GM18909 (cell line): ENCODE results near the gene PCK2.

ENCODE experiments used
- ATAC-seq: cut with Tn5 transposase; IDR thresholded peaks from one replicate; pipeline ENCODE4 v1.9.1; 2021; ENCODE audit warnings: mild to moderate bottlenecking; ENCODE audit not compliant: unreplicated experiment, poor library complexity

PCK2 gene

GRCh38 chr14:24074625-24075484, 19.3 kb upstream of the PCK2 start:
- no peak for ATAC-seq

DNA sequence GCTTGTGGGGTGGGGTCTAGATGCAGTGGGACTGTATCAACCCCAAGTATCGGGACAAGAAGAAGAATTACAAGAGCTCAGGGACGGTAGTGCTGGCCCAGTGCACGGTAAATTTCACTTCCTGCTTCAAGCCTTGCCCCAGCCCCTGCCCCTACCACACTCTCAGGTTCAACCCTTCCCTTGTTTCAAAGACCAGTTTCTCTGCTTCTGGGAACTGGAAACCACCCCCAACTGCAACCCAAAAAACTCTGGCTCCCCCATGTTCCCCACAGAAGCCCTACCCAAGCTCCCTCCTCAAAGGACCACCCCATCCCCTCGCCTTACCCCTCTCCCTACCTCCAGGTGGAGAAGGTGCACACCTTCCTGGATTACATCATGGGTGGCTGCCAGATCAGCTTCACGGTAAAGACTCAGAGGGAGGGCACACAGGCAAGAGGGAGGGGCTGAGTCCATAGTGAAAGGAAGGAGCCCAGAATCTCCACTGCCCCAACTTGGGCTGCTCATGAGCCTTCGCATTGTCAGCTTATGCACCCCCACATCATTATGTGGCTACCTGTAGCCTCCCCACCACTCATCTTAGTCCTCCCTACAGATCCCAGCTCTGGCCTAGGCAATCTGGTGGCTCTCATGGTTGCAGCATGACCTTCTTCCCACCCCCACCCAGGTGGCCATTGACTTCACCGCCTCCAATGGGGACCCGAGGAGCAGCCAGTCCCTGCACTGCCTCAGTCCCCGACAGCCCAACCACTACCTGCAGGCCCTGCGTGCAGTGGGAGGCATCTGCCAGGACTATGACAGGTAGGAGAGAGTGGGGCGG, 18.4 kb upstream of the PCK2 start:
- ATAC-seq: no peak

GRCh38 chr14:24076302-24076601, 17.9 kb upstream of the PCK2 start:
- ATAC-seq: no peak

DNA sequence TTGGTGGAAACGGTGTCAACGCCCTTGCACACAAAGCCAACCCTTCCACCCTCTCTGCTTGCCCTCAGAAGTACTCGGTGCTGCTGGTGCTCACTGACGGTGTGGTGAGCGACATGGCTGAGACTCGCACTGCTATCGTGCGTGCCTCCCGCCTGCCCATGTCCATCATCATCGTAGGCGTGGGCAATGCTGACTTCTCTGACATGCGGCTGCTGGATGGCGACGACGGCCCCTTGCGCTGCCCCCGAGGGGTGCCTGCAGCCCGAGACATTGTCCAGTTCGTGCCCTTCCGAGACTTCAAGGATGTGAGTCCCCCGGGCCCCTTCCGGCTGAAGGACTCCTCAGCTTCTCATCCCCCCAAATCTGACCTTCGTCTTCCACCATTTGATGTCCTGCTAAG, 17.0 kb upstream of the PCK2 start:
- ATAC-seq: no peak

- no peak for ATAC-seq
Observed at GRCh38 chr14:24078146-24078545, 16.0 kb upstream of the PCK2 start.

GRCh38 chr14:24079491-24080141, 14.5 kb upstream of the PCK2 start:
- ATAC-seq: no peak

DNA sequence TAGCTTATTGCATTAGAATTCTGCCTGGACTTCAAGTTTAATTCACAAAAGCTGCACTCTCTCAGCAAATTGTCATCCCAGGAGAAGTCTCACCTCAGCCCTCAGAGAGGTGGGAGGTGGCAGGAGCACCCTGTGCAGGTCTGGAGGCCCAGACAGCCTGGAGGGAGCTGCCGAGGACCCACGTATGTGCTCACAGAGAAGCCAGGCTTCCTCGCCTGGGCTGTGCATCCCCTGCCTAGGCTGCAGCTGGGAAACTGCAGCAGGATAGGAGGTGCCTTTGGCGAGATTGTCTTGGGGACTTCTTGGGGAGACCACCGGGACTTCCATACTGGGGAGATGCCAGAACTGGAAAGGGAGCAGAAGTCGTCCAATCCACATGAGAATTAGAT, 14.0 kb upstream of the PCK2 start:
- ATAC-seq: no peak

DNA sequence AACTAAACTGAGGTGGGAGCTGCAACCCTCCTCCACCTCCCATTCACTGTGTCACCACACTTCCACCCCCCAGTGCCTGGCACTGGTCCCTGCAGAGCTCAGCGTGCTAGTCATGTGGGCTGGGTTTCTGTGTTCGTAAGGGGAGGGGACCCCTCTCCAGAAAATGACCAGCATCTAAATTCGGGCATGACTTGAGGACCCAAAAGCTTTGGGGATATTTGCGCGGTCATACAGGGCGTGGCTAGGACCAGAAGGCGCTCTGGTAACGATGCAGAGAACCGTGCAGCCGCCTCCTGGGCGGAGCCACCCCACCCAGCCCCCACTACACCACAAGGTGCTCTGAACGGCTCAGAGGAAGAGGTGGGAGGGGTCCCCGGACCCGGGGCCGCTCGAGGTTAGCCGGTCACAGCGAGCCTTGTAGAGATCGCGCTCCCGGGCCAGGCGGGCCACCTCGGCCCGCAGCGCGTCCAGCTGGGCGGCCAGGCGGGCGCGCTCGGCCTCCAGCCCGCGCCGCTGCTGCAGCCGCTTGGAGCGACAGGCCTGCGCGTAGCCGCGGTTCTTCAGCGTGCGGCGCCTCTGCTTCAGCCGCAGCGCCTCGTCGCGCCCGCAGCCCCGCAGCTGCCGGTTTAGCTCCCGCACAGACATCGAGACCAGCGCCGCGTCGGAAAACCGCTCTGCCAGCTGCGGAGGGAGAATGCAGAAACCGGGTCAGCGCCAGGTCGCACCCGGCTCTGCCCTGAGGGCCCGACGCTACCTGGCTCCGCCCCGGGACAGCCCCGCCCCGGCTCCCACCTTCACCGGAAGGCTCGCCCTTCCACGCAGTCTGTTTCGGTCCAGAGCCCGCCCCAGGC, 13.0 kb upstream of the PCK2 start:
- ATAC-seq: peak; percentile 90

GRCh38 chr14:24081739-24082211, 12.3 kb upstream of the PCK2 start:
- no peak for ATAC-seq

DNA sequence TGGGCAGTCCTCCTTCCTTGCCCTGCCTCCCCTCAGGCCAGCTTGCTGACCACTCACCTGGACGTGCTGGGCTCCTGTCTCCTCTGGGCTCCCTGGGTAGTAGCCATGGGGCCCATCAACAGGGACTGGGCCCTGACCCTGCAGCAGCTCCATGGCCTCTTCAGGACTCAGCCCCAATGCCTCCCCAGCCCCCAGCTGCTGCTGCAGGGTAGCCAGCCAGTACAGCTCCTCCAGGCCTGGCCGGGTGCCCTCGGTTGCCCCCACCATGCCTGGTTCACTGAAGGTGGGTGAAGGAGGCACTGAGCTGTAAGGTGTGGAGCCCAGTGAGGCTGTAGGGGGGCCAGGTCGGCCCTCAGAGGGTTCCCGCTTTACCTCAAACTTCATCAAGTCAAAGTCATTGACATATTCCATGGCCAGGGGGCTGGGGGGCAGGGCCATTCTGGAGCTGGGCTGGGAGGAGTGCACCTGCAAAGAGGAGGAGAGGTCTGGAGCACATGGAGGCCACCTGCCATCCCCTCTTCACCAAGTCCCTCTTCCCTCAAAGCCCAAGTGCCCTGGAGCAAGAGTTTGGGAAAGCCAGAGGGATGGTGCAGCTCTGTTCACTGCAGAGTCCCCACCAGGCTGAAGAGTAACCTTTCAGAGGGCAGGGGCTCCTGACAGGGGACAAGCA, 11.6 kb upstream of the PCK2 start:
- ATAC-seq: no peak

GRCh38 chr14:24083462-24083861, 10.6 kb upstream of the PCK2 start:
- ATAC-seq: no peak

DNA sequence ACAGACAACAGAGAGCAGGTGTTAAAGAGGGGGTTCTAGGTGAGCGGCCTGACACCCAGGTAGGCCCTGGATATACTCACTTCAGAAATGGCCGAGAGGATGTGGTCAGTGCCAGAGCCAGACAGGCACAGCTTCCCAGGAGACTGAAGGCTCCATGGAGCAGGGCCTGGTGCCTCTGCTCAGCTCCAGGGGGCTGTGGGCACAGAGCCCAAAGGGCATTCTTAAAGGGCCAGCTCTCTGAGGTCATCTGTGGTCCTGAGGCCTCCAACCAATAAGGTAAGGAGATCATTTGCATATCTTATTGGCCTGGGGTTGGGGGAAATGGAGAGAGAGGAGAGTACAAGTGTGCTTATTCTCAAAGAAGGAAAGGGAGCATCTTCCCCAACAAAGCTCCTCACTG, 9.7 kb upstream of the PCK2 start:
- ATAC-seq: no peak

DNA sequence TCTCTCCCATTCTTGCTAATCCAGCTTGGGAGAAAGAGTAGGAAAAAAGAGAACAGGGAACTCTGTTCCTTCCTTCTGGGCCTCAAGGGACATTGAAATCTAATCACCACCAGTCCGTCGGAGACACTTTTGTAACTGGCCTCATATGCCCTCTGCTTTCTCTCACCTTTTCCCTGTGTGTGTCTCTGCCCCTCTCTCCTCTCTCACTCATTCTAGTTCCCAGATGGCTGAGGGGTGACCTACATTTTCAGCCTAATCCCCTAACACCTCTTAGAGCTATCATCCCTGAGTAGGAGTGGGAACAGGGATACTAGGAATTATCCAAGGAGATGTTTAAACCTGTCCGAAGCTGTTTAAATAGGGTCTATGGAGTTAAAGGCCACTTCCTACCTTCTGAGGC, 8.9 kb upstream of the PCK2 start:
- no peak for ATAC-seq

- no peak for ATAC-seq
Observed at GRCh38 chr14:24086193-24086955, 7.7 kb upstream of the PCK2 start.

DNA sequence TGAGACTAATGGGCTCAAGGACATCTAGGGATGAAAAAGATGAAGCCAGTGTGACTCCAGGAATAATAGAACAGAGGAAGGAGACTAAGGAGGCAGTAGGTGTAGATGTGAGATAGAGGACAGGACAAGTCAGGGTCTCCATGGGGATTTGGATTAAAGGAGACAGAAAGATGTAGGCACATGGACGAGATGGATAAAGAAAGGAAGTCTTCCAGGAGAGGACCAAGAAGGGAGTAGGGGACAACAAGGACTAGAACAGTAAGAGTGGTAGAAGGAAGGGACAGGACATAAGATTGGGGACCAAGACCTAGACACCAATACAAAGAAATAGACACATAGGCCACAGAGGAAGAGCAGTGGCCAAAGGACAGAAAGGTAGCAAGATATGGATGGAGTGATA, 7.1 kb upstream of the PCK2 start:
- ATAC-seq: no peak

DNA sequence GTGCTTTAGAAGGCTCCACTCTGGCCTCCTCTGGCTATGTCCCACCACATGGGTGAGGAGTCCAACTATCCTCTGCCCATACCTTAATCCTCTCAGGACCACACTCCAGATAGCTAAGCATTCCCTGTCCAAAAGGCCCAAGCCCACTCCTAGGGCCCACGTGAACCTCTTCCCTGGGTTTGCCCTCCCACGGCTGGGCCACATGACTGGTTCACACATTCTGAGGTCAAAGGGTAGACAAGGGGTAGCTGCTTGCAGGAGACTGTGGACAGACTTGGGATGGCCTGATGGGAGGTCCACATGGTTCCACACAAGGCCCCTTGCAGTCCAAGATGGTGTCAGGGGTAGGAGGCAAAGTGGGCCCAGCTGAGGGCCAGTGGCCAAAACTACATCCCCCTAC, 6.0 kb upstream of the PCK2 start:
- no peak for ATAC-seq

GRCh38 chr14:24089890-24090289, 4.2 kb upstream of the PCK2 start:
- ATAC-seq: no peak

DNA sequence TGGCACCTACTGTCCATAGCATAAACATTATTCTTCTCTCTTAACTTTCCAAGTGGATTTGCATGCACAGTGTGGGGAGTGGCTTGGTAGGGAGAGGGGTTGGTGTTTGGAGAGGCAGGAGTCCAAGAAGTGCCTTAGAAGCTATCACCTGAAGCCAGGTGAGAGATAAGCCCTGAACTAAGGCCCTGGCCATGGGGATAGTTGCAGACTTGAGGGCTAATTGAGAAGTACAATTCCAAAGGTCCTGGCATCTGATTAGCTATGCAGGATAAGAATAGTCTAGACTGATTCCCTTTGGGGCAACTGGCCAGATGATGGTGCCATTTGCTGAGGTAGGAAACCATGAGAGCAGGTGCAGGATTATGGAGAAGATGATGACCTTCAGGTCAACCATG, 2.0 kb upstream of the PCK2 start:
- ATAC-seq: no peak
